ENCODE measurements around the gene ZNF726. TPM values are rescaled to one million over a fixed set of nuclear protein-coding genes. Genes with fewer than 3 reads are reported as not detected.

The ZNF726 gene
- total RNA-seq, 4 donors from 2014 or later = 0.65 to 1.3 (median 0.76) TPM

DNA sequence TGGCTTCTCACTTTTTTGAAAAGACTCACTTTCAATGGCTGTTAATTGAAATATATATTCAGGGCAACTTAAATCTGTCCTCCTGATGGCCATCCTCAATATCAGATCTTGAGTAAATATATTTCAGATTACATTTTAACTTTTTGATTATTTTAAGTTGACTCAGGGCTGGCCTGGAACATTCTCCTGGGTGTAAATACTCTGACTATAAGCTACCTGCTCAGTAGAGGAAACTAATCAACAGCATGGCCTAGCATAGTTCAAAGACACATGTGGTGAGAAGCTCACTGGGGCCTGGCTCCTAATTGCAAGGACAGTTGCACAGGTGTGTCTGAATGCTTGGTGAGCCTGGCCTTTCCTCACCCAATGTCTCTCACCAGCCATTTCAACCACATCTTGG lies 5.5 kb upstream of the ZNF726 start:
- TF ChIP-seq, protein P1, sequence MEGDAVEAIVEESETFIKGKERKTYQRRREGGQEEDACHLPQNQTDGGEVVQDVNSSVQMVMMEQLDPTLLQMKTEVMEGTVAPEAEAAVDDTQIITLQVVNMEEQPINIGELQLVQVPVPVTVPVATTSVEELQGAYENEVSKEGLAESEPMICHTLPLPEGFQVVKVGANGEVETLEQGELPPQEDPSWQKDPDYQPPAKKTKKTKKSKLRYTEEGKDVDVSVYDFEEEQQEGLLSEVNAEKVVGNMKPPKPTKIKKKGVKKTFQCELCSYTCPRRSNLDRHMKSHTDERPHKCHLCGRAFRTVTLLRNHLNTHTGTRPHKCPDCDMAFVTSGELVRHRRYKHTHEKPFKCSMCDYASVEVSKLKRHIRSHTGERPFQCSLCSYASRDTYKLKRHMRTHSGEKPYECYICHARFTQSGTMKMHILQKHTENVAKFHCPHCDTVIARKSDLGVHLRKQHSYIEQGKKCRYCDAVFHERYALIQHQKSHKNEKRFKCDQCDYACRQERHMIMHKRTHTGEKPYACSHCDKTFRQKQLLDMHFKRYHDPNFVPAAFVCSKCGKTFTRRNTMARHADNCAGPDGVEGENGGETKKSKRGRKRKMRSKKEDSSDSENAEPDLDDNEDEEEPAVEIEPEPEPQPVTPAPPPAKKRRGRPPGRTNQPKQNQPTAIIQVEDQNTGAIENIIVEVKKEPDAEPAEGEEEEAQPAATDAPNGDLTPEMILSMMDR (IDR thresholded peaks at IDR 0.05; ENCODE audit: low read depth) = no peak

DNA sequence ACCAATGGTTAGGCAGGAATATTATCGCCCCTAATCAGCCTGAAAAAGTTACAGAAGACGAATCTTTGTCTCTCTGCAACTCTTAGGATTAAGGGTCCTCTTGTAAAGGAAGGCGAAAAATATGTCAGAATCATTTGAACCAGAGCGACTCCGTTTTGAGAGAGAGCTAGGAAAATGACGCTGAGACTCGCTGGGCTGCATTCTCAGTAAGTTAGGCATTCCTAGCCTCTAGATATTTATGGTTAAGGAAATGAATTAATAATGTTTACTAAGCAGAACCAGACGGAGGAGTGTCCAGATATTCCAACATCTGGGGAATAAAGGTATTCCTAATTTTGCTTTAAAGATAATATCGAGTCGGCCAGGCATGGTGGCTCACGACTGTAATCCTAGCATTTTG lies 755 bp upstream of the ZNF726 start:
- TF ChIP-seq, protein P1 (IDR thresholded peaks at IDR 0.05; ENCODE audit: low read depth) = no peak

DNA sequence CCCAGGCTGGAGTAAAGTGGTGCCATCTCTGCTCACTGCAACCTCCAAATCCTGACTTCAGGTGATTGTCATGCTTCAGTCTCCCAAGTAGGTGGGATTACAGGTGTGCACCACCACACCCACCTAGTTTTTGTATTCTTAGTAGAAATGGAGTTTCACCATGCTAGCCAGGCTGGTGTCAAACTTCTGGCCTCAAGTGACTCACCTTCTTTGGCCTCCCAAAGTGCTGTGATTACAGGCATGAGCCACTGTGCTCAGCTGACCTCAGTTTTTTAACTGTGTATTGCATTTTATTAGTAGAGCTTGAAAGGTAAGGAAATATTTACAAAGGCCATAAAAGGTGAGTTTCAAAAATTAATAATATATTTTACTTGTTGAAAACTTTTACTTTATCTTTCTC lies 2.3 kb downstream of the ZNF726 start:
- TF ChIP-seq, protein P1 (IDR thresholded peaks at IDR 0.05; ENCODE audit: low read depth) = no peak

GRCh38 chr19:23917856-23918255 lies 3.2 kb downstream of the ZNF726 start:
- TF ChIP-seq, protein P1 (IDR thresholded peaks at IDR 0.05; ENCODE audit: low read depth) = no peak

GRCh38 chr19:23925285-23925684 lies 10.6 kb downstream of the ZNF726 start:
- TF ChIP-seq, protein P1 (IDR thresholded peaks at IDR 0.05; ENCODE audit: low read depth) = no peak

DNA sequence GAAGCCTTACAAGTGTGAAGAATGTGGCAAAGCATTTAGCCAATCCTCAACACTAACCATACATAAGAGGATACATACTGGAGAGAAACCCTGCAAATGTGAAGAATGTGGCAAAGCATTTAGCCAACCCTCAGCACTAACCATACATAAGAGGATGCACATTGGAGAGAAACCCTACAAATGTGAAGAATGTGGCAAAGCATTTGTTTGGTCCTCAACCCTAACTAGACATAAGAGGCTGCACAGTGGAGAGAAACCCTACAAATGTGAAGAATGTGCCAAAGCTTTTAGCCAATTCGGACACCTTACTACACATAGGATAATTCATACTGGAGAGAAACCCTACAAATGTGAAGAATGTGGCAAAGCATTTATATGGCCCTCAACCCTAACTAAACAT lies 18.2 kb downstream of the ZNF726 start:
- TF ChIP-seq, protein P1 (IDR thresholded peaks at IDR 0.05; ENCODE audit: low read depth) = no peak

- TF ChIP-seq, protein P1 (IDR thresholded peaks at IDR 0.05; ENCODE audit: low read depth) = no peak
Observed at GRCh38 chr19:23943411-23943810, 28.7 kb downstream of the ZNF726 start.
